CD14-positive monocyte (primary cell): ENCODE data around the gene C1orf105. TPM values are rescaled to one million over a fixed set of nuclear protein-coding genes. Genes with fewer than 3 reads are reported as not detected.

Experiments
- DNase-seq, 3 donors: peaks; one replicate each; pipeline ENCODE4 v3.0.0-alpha.2; 2011 to 2022
- H2AFZ ChIP-seq: 2 replicates; pipeline ENCODE4 v1.6.0; 2012; ENCODE audit warnings: mild to moderate bottlenecking, low read depth, low read length, inconsistent platforms; ENCODE audit not compliant: insufficient read depth, poor library complexity, severe bottlenecking
- H3K27ac ChIP-seq, 2 donors: 1 replicate in 1 of 2; 2 replicates in 1 of 2; pipeline ENCODE4 v1.5.1; 2012 to 2013; ENCODE audit warnings: low read length in 2 of 2, control low read depth in 1 of 2, inconsistent platforms in 1 of 2, low read depth in 1 of 2, mild to moderate bottlenecking in 1 of 2
- H3K27me3 ChIP-seq, 2 donors: one replicate each; pipeline versions ENCODE4 v1.6.0 to v1.6.1; 2011 to 2013; ENCODE audit warnings: low read length in 2 of 2; ENCODE audit not compliant: control insufficient read depth in 2 of 2, insufficient read depth in 2 of 2
- H3K36me3 ChIP-seq, 2 donors: replicated peaks in 1 of 2; 1 replicate in 1 of 2; 2 replicates in 1 of 2; pipeline versions ENCODE4 v1.5.1 to v1.6.1; 2012 to 2013; ENCODE audit warnings: low read length in 2 of 2, control low read depth in 1 of 2, inconsistent platforms in 1 of 2, mild to moderate bottlenecking in 1 of 2; ENCODE audit not compliant: insufficient read depth in 2 of 2, control insufficient read depth in 1 of 2
- H3K4me1 ChIP-seq, 2 donors: 1 replicate in 1 of 2; 2 replicates in 1 of 2; pipeline versions ENCODE4 v1.5.1 to v1.6.1; 2012 to 2013; ENCODE audit warnings: low read length in 2 of 2, control low read depth in 1 of 2, inconsistent platforms in 1 of 2, mild to moderate bottlenecking in 1 of 2, moderate library complexity in 1 of 2; ENCODE audit not compliant: insufficient read depth in 2 of 2, control insufficient read depth in 1 of 2
- H3K4me2 ChIP-seq: replicated peaks from 2 replicates; pipeline ENCODE3; 2012; ENCODE audit warnings: low read length, moderate library complexity, mild to moderate bottlenecking; ENCODE audit not compliant: poor library complexity, severe bottlenecking; ENCODE audit errors: extremely low read depth
- H3K4me3 ChIP-seq, 3 experiments: fragments of 200-600 bp in 1 of 3; sonication (generic) in 1 of 3; replicated peaks in 1 of 3; 1 replicate in 2 of 3; 2 replicates in 1 of 3; pipeline ENCODE4 v1.5.1; 2011 to 2013; ENCODE audit warnings: low read length in 3 of 3, mild to moderate bottlenecking in 3 of 3, control low read depth in 2 of 3, low read depth in 2 of 3, inconsistent platforms in 1 of 3, moderate library complexity in 1 of 3
- H3K79me2 ChIP-seq: 2 replicates; pipeline ENCODE4 v1.6.0; 2012; ENCODE audit warnings: mild to moderate bottlenecking, control low read depth, inconsistent platforms, low read length, moderate library complexity; ENCODE audit not compliant: insufficient read depth
- H3K9ac ChIP-seq: 2 replicates; pipeline ENCODE4 v1.6.0; 2017; ENCODE audit warnings: low read length, mild to moderate bottlenecking; ENCODE audit not compliant: insufficient read depth, poor library complexity, severe bottlenecking
- H3K9me3 ChIP-seq, 2 donors: replicated peaks in 1 of 2; 1 replicate in 1 of 2; 2 replicates in 1 of 2; pipeline versions ENCODE4 v1.5.1 to v1.6.1; 2012 to 2013; ENCODE audit warnings: low read length in 2 of 2, control low read depth in 1 of 2; ENCODE audit not compliant: control insufficient read depth in 1 of 2, insufficient read depth in 1 of 2
- H4K20me1 ChIP-seq: 2 replicates; pipeline ENCODE4 v1.6.0; 2012; ENCODE audit warnings: mild to moderate bottlenecking, low read length, control low read depth, moderate library complexity; ENCODE audit not compliant: insufficient read depth
- H3K27ac Mint-ChIP-seq, 7 donors: one replicate each; pipeline ENCODE4 v1.8.0; 2020; ENCODE audit warnings: mild to moderate bottlenecking in 7 of 7, mixed read lengths in 7 of 7, moderate library complexity in 6 of 7, inconsistent platforms in 2 of 7
- H3K27me3 Mint-ChIP-seq, 3 donors: one replicate each; pipeline ENCODE4 v1.8.0; 2021 to 2022; ENCODE audit warnings: low read depth in 3 of 3, mild to moderate bottlenecking in 3 of 3, mixed read lengths in 3 of 3, moderate library complexity in 3 of 3, inconsistent platforms in 1 of 3
- H3K36me3 Mint-ChIP-seq, 2 donors: one replicate each; pipeline ENCODE4 v1.8.0; 2020; ENCODE audit warnings: mixed read lengths in 2 of 2, inconsistent platforms in 1 of 2, mild to moderate bottlenecking in 1 of 2
- H3K4me1 Mint-ChIP-seq: one replicate; pipeline ENCODE4 v1.8.0; 2020; ENCODE audit warnings: mild to moderate bottlenecking, mixed read lengths
- H3K4me3 Mint-ChIP-seq, 2 donors: one replicate each; pipeline ENCODE4 v1.8.0; 2020; ENCODE audit warnings: mild to moderate bottlenecking in 2 of 2, mixed read lengths in 2 of 2, moderate library complexity in 1 of 2
- H3K9me3 Mint-ChIP-seq, 7 donors: one replicate each; pipeline ENCODE4 v1.8.0; 2020 to 2022; ENCODE audit warnings: mixed read lengths in 7 of 7, mild to moderate bottlenecking in 6 of 7, moderate library complexity in 6 of 7, inconsistent platforms in 2 of 7
- WGBS: methylation state at CpG from one replicate; pipeline ENCODE4 v1.1.5; 2013; ENCODE audit warnings: missing lambda C conversion rate; ENCODE audit not compliant: insufficient coverage; 5-methylcytosine and 5-hydroxymethylcytosine counted together
- intact Hi-C, 2 donors: fragments of 100-400 bp; cut with micrococcal nuclease; formaldehyde crosslinking; loops; one replicate each; pipeline versions ENCODE4 v1.15.0 to v1.15.1; 2023
- polyA plus RNA-seq, 3 donors: library from polyadenylated mRNA; depleted of rRNA in 1 of 3; unstranded in 2 of 3; stranded (reverse) in 1 of 3; fragments of 300-500 nt in 2 of 3; fragments of >200 nt in 1 of 3; fragmentation: Illumina TruSeq in 2 of 3; gene quantifications; 1 replicate in 2 of 3; 2 replicates in 1 of 3; pipeline ENCODE4 v1.2.3, GENCODE V29; 2012 to 2021
- TF ChIP-seq, protein P1 (sequence below): fragments of 200-600 bp; IDR thresholded peaks from one replicate; pipeline ENCODE4 v1.8.0; 2022; ENCODE audit warnings: antibody characterized with exemption, mild to moderate bottlenecking

The C1orf105 gene
- polyA plus RNA-seq, 3 donors = not detected

DNA sequence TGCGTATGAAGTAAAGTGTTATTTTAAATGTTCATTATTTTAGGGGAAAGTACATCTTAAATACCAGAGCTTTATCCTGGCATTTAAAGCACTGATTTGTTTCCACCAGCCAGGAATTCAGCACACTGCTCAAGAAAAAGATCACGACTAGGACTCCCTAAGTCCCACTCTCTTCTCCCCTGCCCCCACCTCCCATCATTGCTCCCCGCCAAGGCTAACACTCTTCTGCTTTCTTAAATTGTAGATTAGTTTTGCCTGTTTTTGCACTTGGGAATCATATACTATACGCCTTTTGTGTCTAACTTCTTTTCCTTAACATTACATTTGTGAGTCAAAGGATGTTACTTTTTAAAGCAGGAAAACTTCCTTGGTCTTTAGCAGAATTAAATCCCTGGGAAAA is 37.5 kb upstream of the C1orf105 start:
- Histone ChIP-seq H3K4me1 (no peaks in the 10 kb centered on the region), H3K4me2 (no peak overlapping the region), H3K9me3 (no peaks in the 10 kb centered on the region), H3K27ac (no peak overlapping the region), H3K9ac (no peak overlapping the region), H3K4me3 (no peak overlapping the region), H2AFZ (no peak overlapping the region), H3K36me3 (no peaks in the 10 kb centered on the region), H4K20me1 (no peaks in the 10 kb centered on the region), H3K79me2 (no peaks in the 10 kb centered on the region), H3K27me3 (no peaks in the 10 kb centered on the region)
- H3K4me3 Mint-ChIP-seq = no peak overlapping the region
- peaks cover 0 to 3% (median 0%) of the 10 kb centered on the region in 7 donors for H3K9me3 Mint-ChIP-seq
- peaks cover 7% of the 10 kb centered on the region for H3K4me1 Mint-ChIP-seq
- no peak for DNase-seq
- intact Hi-C loops = no loop called here
- TF ChIP-seq, protein P1, sequence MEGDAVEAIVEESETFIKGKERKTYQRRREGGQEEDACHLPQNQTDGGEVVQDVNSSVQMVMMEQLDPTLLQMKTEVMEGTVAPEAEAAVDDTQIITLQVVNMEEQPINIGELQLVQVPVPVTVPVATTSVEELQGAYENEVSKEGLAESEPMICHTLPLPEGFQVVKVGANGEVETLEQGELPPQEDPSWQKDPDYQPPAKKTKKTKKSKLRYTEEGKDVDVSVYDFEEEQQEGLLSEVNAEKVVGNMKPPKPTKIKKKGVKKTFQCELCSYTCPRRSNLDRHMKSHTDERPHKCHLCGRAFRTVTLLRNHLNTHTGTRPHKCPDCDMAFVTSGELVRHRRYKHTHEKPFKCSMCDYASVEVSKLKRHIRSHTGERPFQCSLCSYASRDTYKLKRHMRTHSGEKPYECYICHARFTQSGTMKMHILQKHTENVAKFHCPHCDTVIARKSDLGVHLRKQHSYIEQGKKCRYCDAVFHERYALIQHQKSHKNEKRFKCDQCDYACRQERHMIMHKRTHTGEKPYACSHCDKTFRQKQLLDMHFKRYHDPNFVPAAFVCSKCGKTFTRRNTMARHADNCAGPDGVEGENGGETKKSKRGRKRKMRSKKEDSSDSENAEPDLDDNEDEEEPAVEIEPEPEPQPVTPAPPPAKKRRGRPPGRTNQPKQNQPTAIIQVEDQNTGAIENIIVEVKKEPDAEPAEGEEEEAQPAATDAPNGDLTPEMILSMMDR = no peak
- 80% methylated on average over 1 of the region's 4 CpGs for WGBS
- H3K27ac Mint-ChIP-seq = no peak overlapping the region
- H3K36me3 Mint-ChIP-seq = peaks cover 0 to 3% of the 10 kb centered on the region in 2 donors
- peaks cover 0 to 1% (median 0%) of the 10 kb centered on the region in 3 donors for H3K27me3 Mint-ChIP-seq

DNA sequence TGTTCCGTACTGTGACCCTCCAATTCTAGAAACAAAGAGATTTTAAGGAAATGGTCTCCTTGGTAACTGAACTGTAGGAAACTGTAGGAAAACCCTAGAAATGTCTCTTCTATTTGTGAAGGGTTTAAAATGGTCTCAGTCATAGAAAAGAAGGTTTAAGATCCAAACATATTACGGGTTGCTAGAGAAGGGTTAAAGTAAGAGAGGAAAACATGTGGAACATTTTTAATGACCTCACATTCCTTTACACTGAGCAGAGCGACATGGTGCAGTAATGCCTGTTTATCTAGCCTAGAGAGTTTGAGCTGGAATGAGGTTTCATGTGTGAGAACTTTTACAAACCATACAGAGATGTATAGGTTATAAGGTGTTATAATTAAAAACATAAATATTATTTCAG is 36.9 kb upstream of the C1orf105 start:
- no peaks in the 10 kb centered on the region for H3K79me2 ChIP-seq
- no peak overlapping the region for H3K9ac ChIP-seq
- WGBS = no CpG with 5 or more reads among the region's 3 CpGs
- H4K20me1 ChIP-seq = no peaks in the 10 kb centered on the region
- no peaks in the 10 kb centered on the region for H3K36me3 ChIP-seq
- no peak for DNase-seq
- intact Hi-C loops = no loop called here
- no peak overlapping the region for H3K27ac ChIP-seq
- Mint-ChIP-seq H3K9me3 (peaks cover 0 to 3% (median 0%) of the 10 kb centered on the region in 7 donors), H3K36me3 (peaks cover 0 to 3% of the 10 kb centered on the region in 2 donors), H3K27ac (no peak overlapping the region), H3K27me3 (peaks cover 0 to 2% (median 0%) of the 10 kb centered on the region in 3 donors), H3K4me1 (peaks cover 7% of the 10 kb centered on the region), H3K4me3 (no peak overlapping the region)
- no peaks in the 10 kb centered on the region for H3K9me3 ChIP-seq
- H3K4me3 ChIP-seq = no peak overlapping the region
- H3K27me3 ChIP-seq = no peaks in the 10 kb centered on the region
- TF ChIP-seq, protein P1 = no peak
- no peak overlapping the region for H2AFZ ChIP-seq
- H3K4me2 ChIP-seq = no peak overlapping the region
- no peaks in the 10 kb centered on the region for H3K4me1 ChIP-seq
